Measurements from ENCODE around the gene RTKN2.
"Not testable (repeated sequence)": the region's sequence is repeated elsewhere in the genome, so short reads cannot be mapped to it uniquely, and the experiment has no call there.

RTKN2 gene

DNA sequence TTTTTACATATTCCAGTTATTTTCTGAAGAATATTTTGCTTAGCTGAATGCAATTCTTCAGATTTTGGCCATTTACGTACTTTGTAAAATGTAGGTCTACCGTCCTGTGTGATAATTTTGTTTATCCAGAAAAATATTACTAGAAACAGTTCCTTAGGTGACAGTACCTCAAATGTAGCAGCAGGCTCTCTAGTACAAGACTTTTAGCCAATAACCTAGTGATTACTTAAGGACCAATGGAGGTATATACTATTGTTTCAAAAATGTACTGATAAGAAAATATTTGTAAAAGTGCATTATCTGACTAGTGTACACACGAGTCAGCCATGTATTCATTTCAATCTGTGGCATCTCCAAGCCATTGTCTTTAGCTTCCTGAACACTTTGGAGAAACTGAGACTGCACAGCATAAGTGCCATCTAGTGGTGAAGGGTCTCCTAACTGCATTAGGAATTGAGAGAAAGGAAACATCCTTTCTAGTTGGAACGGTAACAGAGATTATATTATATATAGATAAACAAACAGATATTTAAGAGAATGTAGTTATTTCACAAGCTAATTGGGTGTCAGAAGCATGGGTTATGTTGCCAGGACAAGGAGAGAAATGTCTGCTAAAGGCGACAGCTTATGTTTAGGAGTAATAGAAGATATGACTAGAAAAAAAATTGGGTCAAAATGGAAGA lies 23.7 kb downstream of the RTKN2 start:
- H3K4me1 ChIP-seq (ENCODE audit: control insufficient read depth, low read length): peaks cover 80% of the 10 kb centered on the region
- peaks cover 12% of the 10 kb centered on the region for H3F3A ChIP-seq (ENCODE audit: control insufficient read depth, insufficient read depth)
- H3K9me2 ChIP-seq (replicated peaks; ENCODE audit: control insufficient read depth, low read length): no peaks in the 10 kb centered on the region
- peak overlapping the region; percentile 81 for H3K4me2 ChIP-seq (ENCODE audit: low read length)
- H3K27ac ChIP-seq (ENCODE audit: low read depth, low read length): peak overlapping the region; percentile 85
- H3K79me2 ChIP-seq (ENCODE audit: control insufficient read depth, low read length): peaks cover 12% of the 10 kb centered on the region; the same call in 1 of the 2 replicates
- H3K9me3 ChIP-seq (ENCODE audit: control insufficient read depth, insufficient read depth, low read length): no peaks in the 10 kb centered on the region
- no peaks in the 10 kb centered on the region for H3K27me3 ChIP-seq (ENCODE audit: control insufficient read depth, low read length)
- no peaks in the 10 kb centered on the region for H4K20me1 ChIP-seq (ENCODE audit: control insufficient read depth, insufficient read depth, low read depth, low read length)
- no peak for TF ChIP-seq EZH2phosphoT487 (IDR thresholded peaks at IDR 0.05; ENCODE audit: borderline replicate concordance, low read length)
- TF ChIP-seq, protein P1, sequence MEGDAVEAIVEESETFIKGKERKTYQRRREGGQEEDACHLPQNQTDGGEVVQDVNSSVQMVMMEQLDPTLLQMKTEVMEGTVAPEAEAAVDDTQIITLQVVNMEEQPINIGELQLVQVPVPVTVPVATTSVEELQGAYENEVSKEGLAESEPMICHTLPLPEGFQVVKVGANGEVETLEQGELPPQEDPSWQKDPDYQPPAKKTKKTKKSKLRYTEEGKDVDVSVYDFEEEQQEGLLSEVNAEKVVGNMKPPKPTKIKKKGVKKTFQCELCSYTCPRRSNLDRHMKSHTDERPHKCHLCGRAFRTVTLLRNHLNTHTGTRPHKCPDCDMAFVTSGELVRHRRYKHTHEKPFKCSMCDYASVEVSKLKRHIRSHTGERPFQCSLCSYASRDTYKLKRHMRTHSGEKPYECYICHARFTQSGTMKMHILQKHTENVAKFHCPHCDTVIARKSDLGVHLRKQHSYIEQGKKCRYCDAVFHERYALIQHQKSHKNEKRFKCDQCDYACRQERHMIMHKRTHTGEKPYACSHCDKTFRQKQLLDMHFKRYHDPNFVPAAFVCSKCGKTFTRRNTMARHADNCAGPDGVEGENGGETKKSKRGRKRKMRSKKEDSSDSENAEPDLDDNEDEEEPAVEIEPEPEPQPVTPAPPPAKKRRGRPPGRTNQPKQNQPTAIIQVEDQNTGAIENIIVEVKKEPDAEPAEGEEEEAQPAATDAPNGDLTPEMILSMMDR (IDR thresholded peaks at IDR 0.05; ENCODE audit: low read depth, low read length, poor library complexity, severe bottlenecking): peak; percentile 65
- no peaks in the 10 kb centered on the region for H3K36me3 ChIP-seq (ENCODE audit: control insufficient read depth, low read length)
- H3K4me3 ChIP-seq (ENCODE audit: low read length): peak overlapping the region; percentile 67; the same call in 1 of the 2 replicates

DNA sequence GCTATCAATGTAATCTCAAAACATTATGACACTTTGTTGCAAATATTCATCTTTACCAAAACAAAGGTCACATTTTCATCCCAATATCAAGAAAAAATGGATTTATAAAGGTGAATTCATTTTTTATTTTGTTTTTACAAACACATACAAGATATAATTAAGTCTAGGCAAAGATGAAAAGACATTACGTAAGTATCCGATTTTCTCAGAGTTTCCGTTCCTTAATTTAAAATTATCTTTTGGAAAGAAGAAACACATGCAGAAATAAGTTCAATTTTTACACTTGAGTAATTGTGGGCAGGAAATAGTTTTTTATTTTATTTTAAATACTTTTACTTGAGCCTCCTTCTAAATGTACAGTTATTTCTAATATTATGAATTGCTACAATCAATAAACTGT lies 24.6 kb downstream of the RTKN2 start:
- Histone ChIP-seq H3K9me3 (ENCODE audit: control insufficient read depth, insufficient read depth, low read length) (no peaks in the 10 kb centered on the region), H3K79me2 (ENCODE audit: control insufficient read depth, low read length) (peaks cover 12% of the 10 kb centered on the region; the same call in 1 of the 2 replicates), H3F3A (ENCODE audit: control insufficient read depth, insufficient read depth) (peaks cover 12% of the 10 kb centered on the region), H3K4me2 (ENCODE audit: low read length) (peak overlapping the region; percentile 81), H3K4me3 (ENCODE audit: low read length) (peak overlapping the region; percentile 67), H3K27me3 (ENCODE audit: control insufficient read depth, low read length) (no peaks in the 10 kb centered on the region), H3K36me3 (ENCODE audit: control insufficient read depth, low read length) (no peaks in the 10 kb centered on the region; the same call in 1 of the 2 replicates), H3K4me1 (ENCODE audit: control insufficient read depth, low read length) (peaks cover 83% of the 10 kb centered on the region), H3K27ac (ENCODE audit: low read depth, low read length) (peak overlapping the region; percentile 85), H3K9me2 (replicated peaks; ENCODE audit: control insufficient read depth, low read length) (no peaks in the 10 kb centered on the region), H4K20me1 (ENCODE audit: control insufficient read depth, insufficient read depth, low read depth, low read length) (no peaks in the 10 kb centered on the region)
- TF ChIP-seq, protein P1 (IDR thresholded peaks at IDR 0.05; ENCODE audit: low read depth, low read length, poor library complexity, severe bottlenecking): no peak
- no peak for TF ChIP-seq EZH2phosphoT487 (IDR thresholded peaks at IDR 0.05; ENCODE audit: borderline replicate concordance, low read length)

DNA sequence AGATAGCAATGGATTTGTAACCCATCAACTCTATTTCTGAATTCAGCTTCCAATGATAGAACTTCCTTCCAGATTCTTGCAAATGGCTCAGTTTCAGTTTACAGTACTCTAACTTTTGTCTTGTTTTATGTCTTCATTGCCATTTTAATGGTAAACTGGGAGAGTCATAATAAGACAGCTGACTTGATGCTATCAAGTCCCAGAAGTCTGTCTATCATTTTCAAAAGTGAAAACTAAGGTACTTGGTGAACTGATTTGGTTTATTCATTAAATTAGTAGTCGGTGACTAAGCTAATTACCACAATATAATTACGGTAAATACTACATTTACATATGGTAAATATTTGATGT lies 25.0 kb downstream of the RTKN2 start:
- Histone ChIP-seq H3K9me3 (ENCODE audit: control insufficient read depth, insufficient read depth, low read length) (no peaks in the 10 kb centered on the region), H3K4me3 (ENCODE audit: low read length) (peak overlapping the region; percentile 67), H3K79me2 (ENCODE audit: control insufficient read depth, low read length) (peaks cover 12% of the 10 kb centered on the region; the same call in 1 of the 2 replicates), H3K27ac (ENCODE audit: low read depth, low read length) (peak overlapping the region; percentile 85), H3K36me3 (ENCODE audit: control insufficient read depth, low read length) (peaks cover 3% of the 10 kb centered on the region; the same call in 1 of the 2 replicates), H3K27me3 (ENCODE audit: control insufficient read depth, low read length) (no peaks in the 10 kb centered on the region), H3K9me2 (replicated peaks; ENCODE audit: control insufficient read depth, low read length) (no peaks in the 10 kb centered on the region), H3K4me1 (ENCODE audit: control insufficient read depth, low read length) (peaks cover 83% of the 10 kb centered on the region), H4K20me1 (ENCODE audit: control insufficient read depth, insufficient read depth, low read depth, low read length) (no peaks in the 10 kb centered on the region), H3F3A (ENCODE audit: control insufficient read depth, insufficient read depth) (peaks cover 12% of the 10 kb centered on the region), H3K4me2 (ENCODE audit: low read length) (peak overlapping the region; percentile 81)
- no peak for TF ChIP-seq EZH2phosphoT487 (IDR thresholded peaks at IDR 0.05; ENCODE audit: borderline replicate concordance, low read length)
- TF ChIP-seq, protein P1 (IDR thresholded peaks at IDR 0.05; ENCODE audit: low read depth, low read length, poor library complexity, severe bottlenecking): no peak

DNA sequence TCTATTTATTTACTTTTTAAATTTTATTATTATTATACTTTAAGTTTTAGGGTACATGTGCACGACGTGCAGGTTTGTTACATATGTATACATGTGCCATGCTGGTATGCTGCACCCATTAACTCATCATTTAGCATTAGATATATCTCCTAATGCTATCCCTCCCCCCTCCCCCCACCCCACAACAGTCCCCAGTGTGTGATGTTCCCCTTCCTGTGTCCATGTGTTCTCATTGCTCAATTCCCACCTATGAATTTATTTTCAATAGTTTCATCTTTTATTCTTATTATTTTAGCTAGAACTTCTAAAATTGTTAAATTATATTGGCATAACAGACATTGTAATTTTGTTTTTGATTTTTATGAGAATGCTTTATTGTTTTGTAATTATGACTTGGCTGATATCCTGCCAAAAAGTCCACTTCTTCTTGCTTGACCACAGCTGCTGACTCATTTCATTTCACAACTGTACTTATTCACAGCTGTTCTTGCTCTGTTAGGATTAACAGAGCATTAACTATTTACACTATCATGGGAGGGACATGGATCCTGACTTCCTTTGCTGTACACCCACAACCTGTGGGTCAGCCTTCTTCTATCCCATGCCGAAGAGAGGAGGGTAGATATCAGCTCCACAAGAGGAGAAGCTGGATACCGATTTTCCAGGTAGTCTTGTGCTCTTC lies 25.5 kb downstream of the RTKN2 start:
- H3K9me2 ChIP-seq (replicated peaks; ENCODE audit: control insufficient read depth, low read length); H3K36me3 ChIP-seq (ENCODE audit: control insufficient read depth, low read length); H3K27me3 ChIP-seq (ENCODE audit: control insufficient read depth, low read length); H3K9me3 ChIP-seq (ENCODE audit: control insufficient read depth, insufficient read depth, low read length); H4K20me1 ChIP-seq (ENCODE audit: control insufficient read depth, insufficient read depth, low read depth, low read length): not testable (repeated sequence)
- Histone ChIP-seq H3K4me1 (ENCODE audit: control insufficient read depth, low read length) (peaks cover 78% of the 10 kb centered on the region), H3K4me2 (ENCODE audit: low read length) (peak overlapping the region; percentile 81), H3K27ac (ENCODE audit: low read depth, low read length) (peak overlapping the region; percentile 85), H3F3A (ENCODE audit: control insufficient read depth, insufficient read depth) (peaks cover 12% of the 10 kb centered on the region), H3K4me3 (ENCODE audit: low read length) (peak overlapping the region; percentile 67), H3K79me2 (ENCODE audit: control insufficient read depth, low read length) (peaks cover 12% of the 10 kb centered on the region; the same call in 1 of the 2 replicates)

DNA sequence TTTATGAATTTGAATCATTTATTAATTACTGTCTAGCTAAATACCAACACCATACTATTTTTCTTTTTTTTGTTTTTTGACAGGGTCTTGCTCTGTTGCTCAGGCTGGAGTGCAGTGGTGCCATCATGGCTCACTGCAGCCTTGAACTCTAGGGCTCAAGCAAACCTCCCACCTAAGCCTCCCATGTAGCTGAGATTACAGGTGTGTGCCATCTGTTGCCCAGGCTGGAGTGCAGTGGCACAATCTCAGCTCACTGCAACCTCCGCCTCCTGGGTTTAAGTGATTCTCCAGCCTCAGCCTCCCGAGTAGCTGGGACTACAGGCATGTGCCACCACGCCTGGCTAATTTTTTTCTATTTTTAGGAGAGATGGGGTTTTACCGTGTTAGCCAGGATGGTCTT lies 27.1 kb downstream of the RTKN2 start:
- H3K4me3 ChIP-seq (ENCODE audit: low read length); H4K20me1 ChIP-seq (ENCODE audit: control insufficient read depth, insufficient read depth, low read depth, low read length); H3K9me3 ChIP-seq (ENCODE audit: control insufficient read depth, insufficient read depth, low read length); H3K9me2 ChIP-seq (replicated peaks; ENCODE audit: control insufficient read depth, low read length); H3K27ac ChIP-seq (ENCODE audit: low read depth, low read length); H3K79me2 ChIP-seq (ENCODE audit: control insufficient read depth, low read length); H3K4me2 ChIP-seq (ENCODE audit: low read length); H3K36me3 ChIP-seq (ENCODE audit: control insufficient read depth, low read length); H3K27me3 ChIP-seq (ENCODE audit: control insufficient read depth, low read length): not testable (repeated sequence)
- Histone ChIP-seq H3F3A (ENCODE audit: control insufficient read depth, insufficient read depth) (peaks cover 10% of the 10 kb centered on the region), H3K4me1 (ENCODE audit: control insufficient read depth, low read length) (peaks cover 63% of the 10 kb centered on the region)
